Karpas-422 (cell line): ENCODE measurements around the gene CA10. TPM values are rescaled to one million over a fixed set of nuclear protein-coding genes. Genes with fewer than 3 reads are reported as not detected.

ENCODE experiments used
- DNase-seq: peaks from one replicate; pipeline ENCODE4 v3.0.0-alpha.2; 2015
- H2AFZ ChIP-seq: fragments of 200-600 bp; sonication (generic); 2 replicates; pipeline ENCODE4 v1.6.1; 2014; ENCODE audit warnings: antibody characterized with exemption, low read length, mixed read lengths
- H3K27ac ChIP-seq: fragments of 200-600 bp; sonication (generic); 2 replicates; pipeline ENCODE4 v1.5.1; 2014; ENCODE audit warnings: mild to moderate bottlenecking, low read length, moderate library complexity
- H3K27me3 ChIP-seq: fragments of 200-600 bp; sonication (generic); 2 replicates; pipeline ENCODE4 v1.6.1; 2014; ENCODE audit warnings: low read length, mixed read lengths
- H3K36me3 ChIP-seq: fragments of 200-600 bp; sonication (generic); 2 replicates; pipeline ENCODE4 v1.6.1; 2014; ENCODE audit warnings: low read length, mixed read lengths; ENCODE audit not compliant: insufficient read depth
- H3K4me1 ChIP-seq: fragments of 200-600 bp; sonication (generic); 2 replicates; pipeline ENCODE4 v1.6.1; 2014; ENCODE audit warnings: mild to moderate bottlenecking, low read length, mixed read lengths
- H3K4me2 ChIP-seq: fragments of 200-600 bp; sonication (generic); 2 replicates; pipeline ENCODE4 v1.6.1; 2014; ENCODE audit warnings: low read length, low read depth, mild to moderate bottlenecking; ENCODE audit not compliant: poor library complexity, severe bottlenecking
- H3K4me3 ChIP-seq: fragments of 200-600 bp; sonication (generic); 2 replicates; pipeline ENCODE4 v1.5.1; 2014; ENCODE audit warnings: mild to moderate bottlenecking, antibody characterized with exemption, low read length, mixed read lengths
- H3K79me2 ChIP-seq: fragments of 200-600 bp; sonication (generic); 2 replicates; pipeline ENCODE4 v1.6.1; 2014; ENCODE audit warnings: mild to moderate bottlenecking, low read length, mixed read lengths
- H3K9ac ChIP-seq: fragments of 200-600 bp; sonication (generic); 2 replicates; pipeline ENCODE4 v1.6.0; 2014; ENCODE audit warnings: low read length
- H3K9me2 ChIP-seq: fragments of 200-600 bp; sonication (generic), shearing (Covaris generic); replicated peaks from 2 replicates; pipeline ENCODE4 v1.6.0; 2014; ENCODE audit warnings: mild to moderate bottlenecking, low read length, moderate library complexity; ENCODE audit not compliant: insufficient read depth
- H3K9me3 ChIP-seq: fragments of 300-700, 200-600 bp; sonication (generic); 2 replicates; pipeline ENCODE4 v1.6.1; 2014; ENCODE audit warnings: low read length, mixed read lengths
- H4K20me1 ChIP-seq: fragments of 200-600 bp; sonication (generic); 2 replicates; pipeline ENCODE4 v1.6.1; 2014; ENCODE audit warnings: mild to moderate bottlenecking, antibody characterized with exemption, low read length, low read depth; ENCODE audit not compliant: insufficient read depth
- total RNA-seq: library from RNA; depleted of rRNA; stranded (reverse); fragments of >200 nt; shearing (Covaris generic); gene quantifications from 2 replicates; pipeline ENCODE4 v1.2.3, GENCODE V29; 2014; ENCODE audit warnings: low replicate concordance

The CA10 gene
- total RNA-seq, 1 experiment from 2014 or later = not detected

GRCh38 chr17:51651513-51652298 lies 506.8 kb downstream of the CA10 start:
- no peak overlapping the region for H2AFZ ChIP-seq
- DNase-seq = no peak
- no peak overlapping the region for H3K27ac ChIP-seq
- H3K9me2 ChIP-seq = no peaks in the 10 kb centered on the region
- no peak overlapping the region for H3K9ac ChIP-seq
- no peak overlapping the region for H3K4me3 ChIP-seq
- H3K4me2 ChIP-seq = no peak overlapping the region
- no peaks in the 10 kb centered on the region for H3K9me3 ChIP-seq
- no peaks in the 10 kb centered on the region for H4K20me1 ChIP-seq
- no peaks in the 10 kb centered on the region for H3K4me1 ChIP-seq
- H3K27me3 ChIP-seq = no peaks in the 10 kb centered on the region
- no peaks in the 10 kb centered on the region for H3K79me2 ChIP-seq
- no peaks in the 10 kb centered on the region for H3K36me3 ChIP-seq

GRCh38 chr17:51650772-51651171 lies 507.7 kb downstream of the CA10 start:
- no peak overlapping the region for H3K4me2 ChIP-seq
- no peaks in the 10 kb centered on the region for H3K9me2 ChIP-seq
- H2AFZ ChIP-seq = no peak overlapping the region
- no peak for DNase-seq
- no peaks in the 10 kb centered on the region for H3K9me3 ChIP-seq
- H3K79me2 ChIP-seq = no peaks in the 10 kb centered on the region
- H3K27me3 ChIP-seq = no peaks in the 10 kb centered on the region
- H3K4me1 ChIP-seq = no peaks in the 10 kb centered on the region
- no peak overlapping the region for H3K27ac ChIP-seq
- no peak overlapping the region for H3K4me3 ChIP-seq
- no peaks in the 10 kb centered on the region for H3K36me3 ChIP-seq
- no peaks in the 10 kb centered on the region for H4K20me1 ChIP-seq
- no peak overlapping the region for H3K9ac ChIP-seq

DNA sequence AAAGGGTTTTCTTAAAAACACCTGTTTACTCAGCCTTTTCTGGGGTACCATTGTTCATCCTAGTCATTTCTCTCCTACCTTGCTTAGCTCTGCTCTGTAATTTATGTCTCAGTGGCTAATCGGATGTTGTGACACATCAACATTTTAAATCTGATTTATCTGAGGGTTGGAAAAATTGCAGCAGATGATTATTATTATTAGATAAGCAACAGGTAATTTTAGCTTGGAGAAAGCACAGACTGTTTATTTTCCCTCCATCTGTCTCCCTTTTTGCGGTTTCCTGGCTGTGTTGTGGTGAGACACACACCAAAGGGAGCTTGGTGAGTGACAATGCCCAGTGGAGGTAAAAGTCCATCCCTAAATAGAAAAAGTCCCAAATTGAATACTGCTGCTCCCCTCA lies 508.3 kb downstream of the CA10 start:
- H3K4me1 ChIP-seq = no peaks in the 10 kb centered on the region
- H3K4me3 ChIP-seq = no peak overlapping the region
- H3K9me3 ChIP-seq = no peaks in the 10 kb centered on the region
- H4K20me1 ChIP-seq = no peaks in the 10 kb centered on the region
- H3K9ac ChIP-seq = no peak overlapping the region
- no peak overlapping the region for H2AFZ ChIP-seq
- H3K4me2 ChIP-seq = no peak overlapping the region
- no peak overlapping the region for H3K27ac ChIP-seq
- H3K27me3 ChIP-seq = no peaks in the 10 kb centered on the region
- H3K36me3 ChIP-seq = no peaks in the 10 kb centered on the region
- no peak for DNase-seq
- H3K9me2 ChIP-seq = no peaks in the 10 kb centered on the region
- H3K79me2 ChIP-seq = no peaks in the 10 kb centered on the region

DNA sequence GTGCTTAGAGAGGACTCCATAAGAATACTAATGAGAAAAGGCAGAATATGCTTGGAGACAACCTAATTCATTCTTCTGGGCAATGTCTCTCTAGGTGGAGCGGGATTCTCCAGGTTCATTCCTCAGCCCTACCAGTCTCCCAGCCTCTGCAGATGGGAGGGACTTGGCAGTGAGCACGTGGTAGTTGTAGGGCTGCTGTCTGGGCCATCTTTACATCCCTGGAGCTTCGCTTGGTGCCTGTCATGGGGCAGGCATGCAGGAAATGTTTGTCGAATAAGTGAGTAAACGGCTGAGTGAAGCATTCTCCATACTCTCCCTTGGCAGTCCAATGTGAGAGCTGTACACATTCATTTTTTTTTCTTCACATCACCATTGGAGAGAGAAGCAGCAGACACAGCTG lies 510.7 kb downstream of the CA10 start:
- Histone ChIP-seq H3K4me1 (no peaks in the 10 kb centered on the region), H3K4me3 (no peak overlapping the region), H3K27ac (no peak overlapping the region), H3K9ac (no peak overlapping the region), H3K79me2 (no peaks in the 10 kb centered on the region), H3K36me3 (no peaks in the 10 kb centered on the region), H3K9me2 (no peaks in the 10 kb centered on the region), H3K4me2 (no peak overlapping the region), H3K27me3 (no peaks in the 10 kb centered on the region), H2AFZ (no peak overlapping the region), H3K9me3 (no peaks in the 10 kb centered on the region), H4K20me1 (no peaks in the 10 kb centered on the region)
- no peak for DNase-seq

DNA sequence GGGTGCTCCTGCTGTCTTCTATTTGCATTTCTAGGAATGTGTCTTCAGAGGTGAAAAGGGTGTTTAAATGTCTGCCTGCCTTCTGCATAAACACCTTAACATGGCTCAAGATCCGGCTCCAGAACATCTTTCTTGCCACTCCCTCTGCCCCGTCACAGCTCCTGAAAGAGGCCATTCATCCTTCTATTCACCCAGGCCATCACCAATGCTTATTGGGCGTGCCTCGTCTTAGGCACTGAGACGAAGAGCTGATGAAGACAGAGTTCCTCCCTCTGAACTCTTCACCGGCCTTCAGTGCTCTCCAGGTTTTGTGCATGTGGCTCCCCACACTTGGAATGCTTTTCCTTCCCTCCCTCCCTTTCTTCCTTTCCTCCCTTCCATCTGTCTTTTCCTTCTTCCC lies 511.4 kb downstream of the CA10 start:
- no peak for DNase-seq
- no peak overlapping the region for H2AFZ ChIP-seq
- H4K20me1 ChIP-seq = no peaks in the 10 kb centered on the region
- H3K4me3 ChIP-seq = no peak overlapping the region
- no peak overlapping the region for H3K9ac ChIP-seq
- no peaks in the 10 kb centered on the region for H3K9me3 ChIP-seq
- no peaks in the 10 kb centered on the region for H3K27me3 ChIP-seq
- H3K9me2 ChIP-seq = no peaks in the 10 kb centered on the region
- no peaks in the 10 kb centered on the region for H3K4me1 ChIP-seq
- no peaks in the 10 kb centered on the region for H3K79me2 ChIP-seq
- H3K4me2 ChIP-seq = no peak overlapping the region
- no peaks in the 10 kb centered on the region for H3K36me3 ChIP-seq
- H3K27ac ChIP-seq = no peak overlapping the region

GRCh38 chr17:51646539-51646938 lies 512.0 kb downstream of the CA10 start:
- H3K4me2 ChIP-seq = no peak overlapping the region

GRCh38 chr17:51645056-51645455 lies 513.5 kb downstream of the CA10 start:
- Histone ChIP-seq H3K9me2 (no peaks in the 10 kb centered on the region), H3K4me1 (no peaks in the 10 kb centered on the region), H4K20me1 (no peaks in the 10 kb centered on the region), H3K4me2 (no peak overlapping the region), H3K4me3 (no peak overlapping the region), H3K79me2 (no peaks in the 10 kb centered on the region), H3K36me3 (no peaks in the 10 kb centered on the region), H3K9me3 (no peaks in the 10 kb centered on the region), H2AFZ (no peak overlapping the region), H3K27ac (no peak overlapping the region), H3K27me3 (no peaks in the 10 kb centered on the region), H3K9ac (no peak overlapping the region)
- no peak for DNase-seq

More at GRCh38 chr17:51646539-51646938, 512.0 kb downstream of the CA10 start:
- Histone ChIP-seq H3K4me3 (no peak overlapping the region), H3K79me2 (no peaks in the 10 kb centered on the region), H4K20me1 (no peaks in the 10 kb centered on the region), H3K36me3 (no peaks in the 10 kb centered on the region), H3K9me2 (no peaks in the 10 kb centered on the region), H3K9ac (no peak overlapping the region), H3K27ac (no peak overlapping the region), H3K27me3 (no peaks in the 10 kb centered on the region), H2AFZ (no peak overlapping the region), H3K9me3 (no peaks in the 10 kb centered on the region), H3K4me1 (no peaks in the 10 kb centered on the region)
- no peak for DNase-seq

GRCh38 chr17:51643702-51644490 lies 514.6 kb downstream of the CA10 start:
- Histone ChIP-seq H2AFZ (no peak overlapping the region), H3K27ac (no peak overlapping the region), H3K27me3 (no peaks in the 10 kb centered on the region), H3K9me2 (no peaks in the 10 kb centered on the region), H3K9me3 (no peaks in the 10 kb centered on the region), H3K9ac (no peak overlapping the region), H3K4me1 (no peaks in the 10 kb centered on the region), H3K36me3 (no peaks in the 10 kb centered on the region), H3K4me3 (no peak overlapping the region), H4K20me1 (no peaks in the 10 kb centered on the region), H3K79me2 (no peaks in the 10 kb centered on the region), H3K4me2 (no peak overlapping the region)
- no peak for DNase-seq
